Type B pancreatic cell (in vitro differentiated cells): Measurements from ENCODE around the gene PRR15L. TPM values are rescaled to one million over a fixed set of nuclear protein-coding genes. Genes with fewer than 3 reads are reported as not detected.
"Not testable (repeated sequence)": the region's sequence is repeated elsewhere in the genome, so short reads cannot be mapped to it uniquely, and the experiment has no call there.

ENCODE experiments used
- DNase-seq: peaks from one replicate; pipeline ENCODE4 v3.0.0; 2021; ENCODE audit warnings: mixed read lengths; ENCODE audit not compliant: unreplicated experiment; ENCODE audit errors: extremely low spot score
- H3K27ac Mint-ChIP-seq: 2 replicates; pipeline ENCODE4 v1.8.0; 2021; ENCODE audit warnings: mild to moderate bottlenecking, mixed read lengths
- H3K27me3 Mint-ChIP-seq: 2 replicates; pipeline ENCODE4 v1.8.0; 2021; ENCODE audit warnings: mixed read lengths
- H3K36me3 Mint-ChIP-seq: 2 replicates; pipeline ENCODE4 v1.8.0; 2021; ENCODE audit warnings: mixed read lengths
- H3K4me1 Mint-ChIP-seq: one replicate; pipeline ENCODE4 v1.8.0; 2021; ENCODE audit warnings: mixed read lengths; ENCODE audit not compliant: unreplicated experiment
- H3K4me3 Mint-ChIP-seq: 2 replicates; pipeline ENCODE4 v1.8.0; 2021; ENCODE audit warnings: mild to moderate bottlenecking, mixed read lengths
- H3K9me3 Mint-ChIP-seq: 2 replicates; pipeline ENCODE4 v1.8.0; 2021; ENCODE audit warnings: mixed read lengths
- CTCF ChIP-seq: fragments of 200-600 bp; sonication (generic); conservative IDR thresholded peaks from 2 replicates; pipeline ENCODE4 v1.5.0; 2021; ENCODE audit warnings: antibody characterized with exemption, mild to moderate bottlenecking
- total RNA-seq: library from RNA; stranded (reverse); gene quantifications from 2 replicates; pipeline ENCODE4 v1.2.1, GENCODE V29; 2021; ENCODE audit warnings: low replicate concordance

The PRR15L gene
- total RNA-seq, 1 donor from 2014 or later, result 20.0 TPM

- Mint-ChIP-seq H3K4me3 (no peak overlapping the region), H3K27me3 (peaks cover 24% of the 10 kb centered on the region), H3K27ac (no peak overlapping the region), H3K36me3 (no peaks in the 10 kb centered on the region), H3K4me1 (peaks cover 46% of the 10 kb centered on the region), H3K9me3 (no peaks in the 10 kb centered on the region)
- no peak for TF ChIP-seq CTCF
- DNase-seq, result no peak
These were observed 34.5 kb upstream of the PRR15L start for GRCh38 chr17:47992216-47992615.

- H3K36me3 Mint-ChIP-seq, result peaks cover 5% of the 10 kb centered on the region
- H3K9me3 Mint-ChIP-seq, result no peaks in the 10 kb centered on the region
- TF ChIP-seq CTCF, result no peak
- H3K4me1 Mint-ChIP-seq, result peaks cover 52% of the 10 kb centered on the region
- DNase-seq, result no peak
- H3K27ac Mint-ChIP-seq, result no peak overlapping the region
- peak overlapping the region; percentile 25 for H3K4me3 Mint-ChIP-seq
- H3K27me3 Mint-ChIP-seq, result peaks cover 25% of the 10 kb centered on the region
These were observed 33.5 kb upstream of the PRR15L start for GRCh38 chr17:47990962-47991731.

GRCh38 chr17:47989700-47990099, 32.0 kb upstream of the PRR15L start:
- Mint-ChIP-seq H3K9me3 (no peaks in the 10 kb centered on the region), H3K4me3 (peak overlapping the region; percentile 48), H3K27me3 (peaks cover 18% of the 10 kb centered on the region), H3K36me3 (peaks cover 9% of the 10 kb centered on the region), H3K27ac (peak overlapping the region; percentile 48), H3K4me1 (peaks cover 45% of the 10 kb centered on the region)
- no peak for TF ChIP-seq CTCF
- no peak for DNase-seq

GRCh38 chr17:47989159-47989558, 31.5 kb upstream of the PRR15L start:
- Mint-ChIP-seq H3K36me3 (peaks cover 9% of the 10 kb centered on the region), H3K4me1 (peaks cover 45% of the 10 kb centered on the region), H3K27me3 (peaks cover 14% of the 10 kb centered on the region), H3K4me3 (peak overlapping the region; percentile 49), H3K27ac (peak overlapping the region; percentile 48), H3K9me3 (no peaks in the 10 kb centered on the region)
- no peak for DNase-seq
- TF ChIP-seq CTCF, result no peak

GRCh38 chr17:47988445-47988844, 30.8 kb upstream of the PRR15L start:
- H3K9me3 Mint-ChIP-seq, H3K36me3 Mint-ChIP-seq, DNase-seq, H3K27me3 Mint-ChIP-seq: not testable (repeated sequence)
- peak overlapping the region; percentile 48 for H3K27ac Mint-ChIP-seq
- H3K4me1 Mint-ChIP-seq, result peaks cover 49% of the 10 kb centered on the region
- H3K4me3 Mint-ChIP-seq, result peak overlapping the region; percentile 9

GRCh38 chr17:47987240-47987835, 29.7 kb upstream of the PRR15L start:
- H3K27me3 Mint-ChIP-seq, result peaks cover 6% of the 10 kb centered on the region
- no peak for DNase-seq
- no peak for TF ChIP-seq CTCF
- H3K9me3 Mint-ChIP-seq, result no peaks in the 10 kb centered on the region
- peak overlapping the region; percentile 85 for H3K27ac Mint-ChIP-seq
- H3K4me1 Mint-ChIP-seq, result peaks cover 44% of the 10 kb centered on the region
- peaks cover 14% of the 10 kb centered on the region for H3K36me3 Mint-ChIP-seq
- H3K4me3 Mint-ChIP-seq, result peak overlapping the region; percentile 23
